ENCODE data around the gene USP32.

- TF ChIP-seq CTCF (IDR thresholded peaks at IDR 0.05) (no peak), POLR2A (IDR thresholded peaks at IDR 0.05) (no peak)
These were observed 240.6 kb downstream of the USP32 start for GRCh38 chr17:60151355-60151754.
